Measurements from ENCODE around the gene JPH4. TPM values are rescaled to one million over a fixed set of nuclear protein-coding genes. Genes with fewer than 3 reads are reported as not detected.
"Not testable (repeated sequence)": the region's sequence is repeated elsewhere in the genome, so short reads cannot be mapped to it uniquely, and the experiment has no call there.

JPH4 gene
- total and polyA plus RNA-seq, 12 donors = 0.42 to 35.8 (median 4.7) TPM

GRCh38 chr14:23600806-23601205 lies 22.2 kb upstream of the JPH4 start:
- Histone ChIP-seq H3K9me3 (replicated peaks in 1 of 3) (no peaks in the 10 kb centered on the region), H3K27ac (no peak overlapping the region), H3K27me3 (no peaks in the 10 kb centered on the region), H3K4me3 (no peak overlapping the region), H3K36me3 (replicated peaks in 1 of 2) (no peaks in the 10 kb centered on the region), H3K4me1 (replicated peaks in 1 of 2) (peaks cover 0 to 12% of the 10 kb centered on the region in 2 donors)
- DNase-seq = no peak
- WGBS, 4 donors = 89 to 97% (median 95%) methylated on average over 1 of the region's 1 CpG
- intact Hi-C loops (cut with DNase I) = no loop called here
- no peak for TF ChIP-seq POLR2A (IDR thresholded peaks at IDR 0.05)
- TF ChIP-seq CTCF (IDR thresholded peaks at IDR 0.05) = no peak

GRCh38 chr14:23600322-23600707 lies 21.7 kb upstream of the JPH4 start:
- no peak for DNase-seq
- Histone ChIP-seq H3K4me1 (replicated peaks in 1 of 2) (peaks cover 0 to 12% of the 10 kb centered on the region in 2 donors), H3K27ac (no peak overlapping the region), H3K36me3 (replicated peaks in 1 of 2) (no peaks in the 10 kb centered on the region), H3K9me3 (replicated peaks in 1 of 3) (no peaks in the 10 kb centered on the region), H3K27me3 (no peaks in the 10 kb centered on the region), H3K4me3 (no peak overlapping the region)
- intact Hi-C loops (cut with DNase I) = no loop called here
- 44 to 92% (median 81%) methylated on average over 1 to 2 of the region's 2 CpGs for WGBS, 4 donors
- TF ChIP-seq POLR2A (IDR thresholded peaks at IDR 0.05) (no peak), CTCF (IDR thresholded peaks at IDR 0.05) (no peak)

- H3K4me1 ChIP-seq (replicated peaks in 1 of 2); H3K9me3 ChIP-seq (replicated peaks in 1 of 3); H3K4me3 ChIP-seq; H3K27ac ChIP-seq; intact Hi-C loops (cut with DNase I); H3K27me3 ChIP-seq; H3K36me3 ChIP-seq (replicated peaks in 1 of 2); DNase-seq: not testable (repeated sequence)
- 84 to 92% (median 86%) methylated on average over 3 of the region's 3 CpGs for WGBS, 4 donors
These were observed 15.6 kb upstream of the JPH4 start for GRCh38 chr14:23594191-23594590.

GRCh38 chr14:23590198-23590597 lies 11.6 kb upstream of the JPH4 start:
- intact Hi-C loops (cut with DNase I) = no loop called here
- no peak overlapping the region for H3K4me3 ChIP-seq
- H3K27ac ChIP-seq = no peak overlapping the region
- TF ChIP-seq CTCF (IDR thresholded peaks at IDR 0.05) = no peak
- no peak for TF ChIP-seq POLR2A (IDR thresholded peaks at IDR 0.05)
- H3K9me3 ChIP-seq (replicated peaks in 1 of 3) = no peaks in the 10 kb centered on the region
- 80 to 91% (median 86%) methylated on average over 4 of the region's 4 CpGs for WGBS, 4 donors
- peak in 1 of 7 donors; percentile 28 for DNase-seq
- H3K4me1 ChIP-seq (replicated peaks in 1 of 2) = peaks cover 0 to 5% of the 10 kb centered on the region in 2 donors
- no peaks in the 10 kb centered on the region for H3K36me3 ChIP-seq (replicated peaks in 1 of 2)
- H3K27me3 ChIP-seq = no peaks in the 10 kb centered on the region

GRCh38 chr14:23589606-23590005 lies 11.0 kb upstream of the JPH4 start:
- TF ChIP-seq CTCF (IDR thresholded peaks at IDR 0.05) = no peak
- Histone ChIP-seq H3K4me1 (replicated peaks in 1 of 2) (peaks cover 0 to 5% of the 10 kb centered on the region in 2 donors), H3K36me3 (replicated peaks in 1 of 2) (no peaks in the 10 kb centered on the region), H3K9me3 (replicated peaks in 1 of 3) (no peaks in the 10 kb centered on the region), H3K4me3 (no peak overlapping the region), H3K27me3 (no peaks in the 10 kb centered on the region), H3K27ac (peak overlapping the region in 1 of 5 donors; percentile 70)
- 82 to 97% (median 84%) methylated on average over 2 of the region's 2 CpGs for WGBS, 4 donors
- intact Hi-C loops (cut with DNase I) = no loop called here
- peak in 1 of 7 donors; percentile 35 for DNase-seq
